ENCODE measurements around the gene SCG3.
A peak's percentile ranks its signal among the peaks of the same experiment; 100 is the strongest.
"Not testable (repeated sequence)": the region's sequence is repeated elsewhere in the genome, so short reads cannot be mapped to it uniquely, and the experiment has no call there.

Gene SCG3

GRCh38 chr15:51681303-51681963 lies at the start of gene SCG3:
Gene SCG3 (plus strand): TSS chr15:51681503. CDS start chr15:51681756, 253 bp downstream.
- peak; percentile 16 to 66 (median 30) for DNase-seq (ENCODE audit: low read depth in 3 of 3)

- DNase-seq (ENCODE audit: low read depth in 3 of 3), result no peak
These were observed 46.6 kb upstream of the SCG3 start for GRCh38 chr15:51634591-51635198.

- DNase-seq (ENCODE audit: low read depth in 3 of 3), result no peak
These were observed 39.7 kb upstream of the SCG3 start for GRCh38 chr15:51641490-51642130.

GRCh38 chr15:51642696-51643095 lies 38.6 kb upstream of the SCG3 start:
- no peak for DNase-seq (ENCODE audit: low read depth in 3 of 3)

- no peak for DNase-seq (ENCODE audit: low read depth in 3 of 3)
These were observed 34.2 kb upstream of the SCG3 start for GRCh38 chr15:51647128-51647562.

GRCh38 chr15:51648101-51648500 lies 33.2 kb upstream of the SCG3 start:
- DNase-seq (ENCODE audit: low read depth in 3 of 3), result not testable (repeated sequence)

- not testable (repeated sequence) for DNase-seq (ENCODE audit: low read depth in 3 of 3)
These were observed 32.7 kb upstream of the SCG3 start for GRCh38 chr15:51648643-51649042.

- peak in 2 of 3 experiments; percentile 22 to 29 for DNase-seq (ENCODE audit: low read depth in 3 of 3)
These were observed 31.4 kb upstream of the SCG3 start for GRCh38 chr15:51649659-51650521.

GRCh38 chr15:51652084-51652668 lies 29.1 kb upstream of the SCG3 start:
- DNase-seq (ENCODE audit: low read depth in 3 of 3), result no peak

- DNase-seq (ENCODE audit: low read depth in 3 of 3), result not testable (repeated sequence)
These were observed 25.8 kb upstream of the SCG3 start for GRCh38 chr15:51655401-51656057.

GRCh38 chr15:51658664-51659063 lies 22.6 kb upstream of the SCG3 start:
- no peak for DNase-seq (ENCODE audit: low read depth in 3 of 3)

- no peak for DNase-seq (ENCODE audit: low read depth in 3 of 3)
These were observed 20.2 kb upstream of the SCG3 start for GRCh38 chr15:51661072-51661471.

GRCh38 chr15:51667478-51667877 lies 13.8 kb upstream of the SCG3 start:
- DNase-seq (ENCODE audit: low read depth in 3 of 3), result no peak

- DNase-seq (ENCODE audit: low read depth in 3 of 3), result no peak
These were observed 12.9 kb upstream of the SCG3 start for GRCh38 chr15:51668446-51668845.

- DNase-seq (ENCODE audit: low read depth in 3 of 3), result no peak
These were observed 11.9 kb upstream of the SCG3 start for GRCh38 chr15:51669381-51669780.

GRCh38 chr15:51672155-51672687 lies 9.1 kb upstream of the SCG3 start:
- DNase-seq (ENCODE audit: low read depth in 3 of 3), result no peak

GRCh38 chr15:51672913-51673857 lies 8.1 kb upstream of the SCG3 start:
- no peak for DNase-seq (ENCODE audit: low read depth in 3 of 3)

GRCh38 chr15:51675234-51675633 lies 6.1 kb upstream of the SCG3 start:
- DNase-seq (ENCODE audit: low read depth in 3 of 3), result no peak

GRCh38 chr15:51677021-51677420 lies 4.3 kb upstream of the SCG3 start:
- no peak for DNase-seq (ENCODE audit: low read depth in 3 of 3)

GRCh38 chr15:51677452-51677851 lies 3.9 kb upstream of the SCG3 start:
- DNase-seq (ENCODE audit: low read depth in 3 of 3), result no peak

All from stimulated activated CD4-positive, alpha-beta T cell treated with anti-CD3 and anti-CD28 coated beads, TNF-alpha, amount 100 ng/mL, for 24 hours (primary cell).